DND-41 (cell line): Measurements from ENCODE around the gene PNMA6F.
"Not testable (repeated sequence)": the region's sequence is repeated elsewhere in the genome, so short reads cannot be mapped to it uniquely, and the experiment has no call there.

Experiments used
- ATAC-seq: fragments of 200-7000 bp; cut with Tn5 transposase; 3 replicates; pipeline ENCODE4 v1.9.1; 2021; ENCODE audit warnings: low read depth; ENCODE audit not compliant: insufficient read depth
- DNase-seq: peaks from one replicate; pipeline ENCODE4 v3.0.0-alpha.2; 2020
- H2AFZ ChIP-seq: 2 replicates; pipeline ENCODE4 v1.6.0; 2012; ENCODE audit warnings: low read depth, low read length
- H3K27ac ChIP-seq: 2 replicates; pipeline ENCODE4 v1.5.1; 2012; ENCODE audit warnings: low read length, inconsistent platforms
- H3K27me3 ChIP-seq: fragments of 200-600 bp; sonication (generic); 2 replicates; pipeline ENCODE4 v1.6.0; 2012; ENCODE audit warnings: low read length, mild to moderate bottlenecking, inconsistent platforms; ENCODE audit not compliant: insufficient read depth, poor library complexity
- H3K36me3 ChIP-seq: 2 replicates; pipeline ENCODE4 v1.5.1; 2012; ENCODE audit warnings: low read length, inconsistent platforms; ENCODE audit not compliant: insufficient read depth
- H3K4me1 ChIP-seq: 2 replicates; pipeline ENCODE4 v1.5.1; 2012; ENCODE audit warnings: mild to moderate bottlenecking, low read length; ENCODE audit not compliant: insufficient read depth
- H3K4me2 ChIP-seq: 2 replicates; pipeline ENCODE4 v1.6.0; 2012; ENCODE audit warnings: mild to moderate bottlenecking, moderate library complexity, low read length, inconsistent platforms; ENCODE audit not compliant: insufficient read depth
- H3K4me3 ChIP-seq, 2 experiments: fragments of 200-600 bp in 1 of 2; shearing (Covaris generic) in 1 of 2; 2 replicates each; pipeline ENCODE4 v1.5.1; 2012 to 2016; ENCODE audit warnings: inconsistent platforms in 2 of 2, low read length in 2 of 2, mild to moderate bottlenecking in 2 of 2, low read depth in 1 of 2, moderate library complexity in 1 of 2
- H3K79me2 ChIP-seq: 2 replicates; pipeline ENCODE4 v1.6.0; 2012; ENCODE audit warnings: low read length, inconsistent platforms; ENCODE audit not compliant: insufficient read depth
- H3K9ac ChIP-seq: 2 replicates; pipeline ENCODE4 v1.6.0; 2012; ENCODE audit warnings: low read depth, mild to moderate bottlenecking, inconsistent platforms, low read length, moderate library complexity
- H3K9me3 ChIP-seq: 2 replicates; pipeline ENCODE4 v1.5.1; 2012; ENCODE audit warnings: low read length, moderate library complexity, mild to moderate bottlenecking, inconsistent platforms; ENCODE audit not compliant: insufficient read depth, severe bottlenecking
- H4K20me1 ChIP-seq: 2 replicates; pipeline ENCODE4 v1.6.0; 2012; ENCODE audit warnings: low read length; ENCODE audit not compliant: insufficient read depth

PNMA6F gene

GRCh38 chrX:153283982-153284381 lies 37.6 kb downstream of the PNMA6F start:
- ATAC-seq, H3K79me2 ChIP-seq, H3K4me1 ChIP-seq, H3K9ac ChIP-seq, H3K36me3 ChIP-seq, H3K4me3 ChIP-seq, H3K27me3 ChIP-seq, DNase-seq, H3K27ac ChIP-seq, H3K9me3 ChIP-seq, H2AFZ ChIP-seq, H4K20me1 ChIP-seq, H3K4me2 ChIP-seq: not testable (repeated sequence)

- H3K79me2 ChIP-seq, DNase-seq, H3K36me3 ChIP-seq, H2AFZ ChIP-seq, ATAC-seq, H4K20me1 ChIP-seq, H3K27me3 ChIP-seq, H3K4me1 ChIP-seq, H3K27ac ChIP-seq, H3K9ac ChIP-seq, H3K9me3 ChIP-seq, H3K4me2 ChIP-seq, H3K4me3 ChIP-seq: not testable (repeated sequence)
These were observed 39.8 kb downstream of the PNMA6F start for GRCh38 chrX:153281784-153282183.

GRCh38 chrX:153279304-153279703 lies 42.3 kb downstream of the PNMA6F start:
- H2AFZ ChIP-seq, H3K9me3 ChIP-seq, ATAC-seq, H4K20me1 ChIP-seq, H3K4me2 ChIP-seq, H3K27me3 ChIP-seq, H3K4me1 ChIP-seq, H3K27ac ChIP-seq, H3K9ac ChIP-seq, H3K79me2 ChIP-seq, H3K36me3 ChIP-seq, DNase-seq, H3K4me3 ChIP-seq: not testable (repeated sequence)

GRCh38 chrX:153276049-153276448 lies 45.5 kb downstream of the PNMA6F start:
- not testable (repeated sequence) for H4K20me1 ChIP-seq, H3K79me2 ChIP-seq, H3K4me2 ChIP-seq, H3K9me3 ChIP-seq, H3K4me1 ChIP-seq, DNase-seq, H3K4me3 ChIP-seq, ATAC-seq, H3K27me3 ChIP-seq, H2AFZ ChIP-seq, H3K9ac ChIP-seq, H3K27ac ChIP-seq, H3K36me3 ChIP-seq

- not testable (repeated sequence) for H4K20me1 ChIP-seq, H3K9ac ChIP-seq, H3K4me2 ChIP-seq, H2AFZ ChIP-seq, H3K36me3 ChIP-seq, H3K9me3 ChIP-seq, H3K4me1 ChIP-seq, H3K27ac ChIP-seq, ATAC-seq, H3K27me3 ChIP-seq, H3K79me2 ChIP-seq, DNase-seq, H3K4me3 ChIP-seq
These were observed 46.1 kb downstream of the PNMA6F start for GRCh38 chrX:153275418-153275817.

GRCh38 chrX:153272584-153272983 lies 49.0 kb downstream of the PNMA6F start:
- not testable (repeated sequence) for H3K4me1 ChIP-seq, H3K27me3 ChIP-seq, H2AFZ ChIP-seq, H3K4me2 ChIP-seq, H3K4me3 ChIP-seq, H3K9ac ChIP-seq, ATAC-seq, H3K9me3 ChIP-seq, H3K27ac ChIP-seq, H3K36me3 ChIP-seq, DNase-seq, H4K20me1 ChIP-seq, H3K79me2 ChIP-seq

GRCh38 chrX:153272070-153272469 lies 49.5 kb downstream of the PNMA6F start:
- not testable (repeated sequence) for H3K4me3 ChIP-seq, H2AFZ ChIP-seq, H3K9ac ChIP-seq, H3K9me3 ChIP-seq, H3K36me3 ChIP-seq, H3K27ac ChIP-seq, H3K4me2 ChIP-seq, ATAC-seq, H4K20me1 ChIP-seq, H3K79me2 ChIP-seq, DNase-seq, H3K4me1 ChIP-seq, H3K27me3 ChIP-seq
